Skin of body (tissue), 2 donors: ENCODE data around the gene MAGI3. TPM values are rescaled to one million over a fixed set of nuclear protein-coding genes. Genes with fewer than 3 reads are reported as not detected.

Experiments used
- DNase-seq: peaks from one replicate; lab custom pipeline; 2025; lab: John Stamatoyannopoulos, UW
- total RNA-seq: library from RNA; depleted of rRNA; stranded (reverse); fragments of >200 nt; gene quantifications from one replicate; pipeline ENCODE4 v1.2.3, GENCODE V29; 2014

The MAGI3 gene
- total RNA-seq, 1 donor from 2014 or later, result 14.4 TPM

GRCh38 chr1:113653741-113654140 lies 263.4 kb downstream of the MAGI3 start:
- no peak for DNase-seq

- DNase-seq, result no peak
Observed at GRCh38 chr1:113654883-113655282, 264.6 kb downstream of the MAGI3 start.

GRCh38 chr1:113657126-113657525 lies 266.8 kb downstream of the MAGI3 start:
- DNase-seq, result no peak

- DNase-seq, result no peak
Observed at GRCh38 chr1:113657556-113658063, 267.3 kb downstream of the MAGI3 start.

GRCh38 chr1:113659035-113659434 lies 268.7 kb downstream of the MAGI3 start:
- DNase-seq, result no peak

- DNase-seq, result no peak
Observed at GRCh38 chr1:113659556-113659955, 269.2 kb downstream of the MAGI3 start.

GRCh38 chr1:113660088-113660487 lies 269.8 kb downstream of the MAGI3 start:
- DNase-seq, result no peak

GRCh38 chr1:113662101-113662500 lies 271.8 kb downstream of the MAGI3 start:
- no peak for DNase-seq

GRCh38 chr1:113663165-113663951 lies 273.0 kb downstream of the MAGI3 start:
- DNase-seq, result no peak

GRCh38 chr1:113665071-113665470 lies 274.8 kb downstream of the MAGI3 start:
- DNase-seq, result no peak

GRCh38 chr1:113666126-113666525 lies 275.8 kb downstream of the MAGI3 start:
- DNase-seq, result no peak

GRCh38 chr1:113669988-113670387 lies 279.7 kb downstream of the MAGI3 start:
- no peak for DNase-seq

GRCh38 chr1:113670650-113671049 lies 280.3 kb downstream of the MAGI3 start:
- no peak for DNase-seq

GRCh38 chr1:113672491-113672890 lies 282.2 kb downstream of the MAGI3 start:
- no peak for DNase-seq

- DNase-seq, result no peak
Observed at GRCh38 chr1:113674591-113674990, 284.3 kb downstream of the MAGI3 start.

- DNase-seq, result no peak
Observed at GRCh38 chr1:113675302-113675701, 285.0 kb downstream of the MAGI3 start.

GRCh38 chr1:113676524-113676923 lies 286.2 kb downstream of the MAGI3 start:
- no peak for DNase-seq

- peak; percentile 40 for DNase-seq
Observed at GRCh38 chr1:113677250-113678158, 287.2 kb downstream of the MAGI3 start.

GRCh38 chr1:113678159-113678469 lies 287.8 kb downstream of the MAGI3 start:
- no peak for DNase-seq

GRCh38 chr1:113681596-113682337 lies 291.5 kb downstream of the MAGI3 start:
- DNase-seq, result no peak

- no peak for DNase-seq
Observed at GRCh38 chr1:113683384-113684152, 293.3 kb downstream of the MAGI3 start.
